Nephron (organoid): Measurements from ENCODE around the gene AHI1.
A peak's percentile ranks its signal among the peaks of the same experiment; 100 is the strongest.

ENCODE experiments used
- H3K27ac Mint-ChIP-seq, 3 experiments: 2 replicates each; pipeline ENCODE4 v1.8.0; 2020; ENCODE audit warnings: mixed read lengths in 3 of 3, mild to moderate bottlenecking in 2 of 3, moderate library complexity in 1 of 3
- H3K27me3 Mint-ChIP-seq: 2 replicates; pipeline ENCODE4 v1.8.0; 2021; ENCODE audit warnings: low read depth, mild to moderate bottlenecking, moderate library complexity, mixed read lengths
- H3K36me3 Mint-ChIP-seq: 2 replicates; pipeline ENCODE4 v1.8.0; 2020; ENCODE audit warnings: low read depth, mixed read lengths
- H3K4me1 Mint-ChIP-seq: 2 replicates; pipeline ENCODE4 v1.8.0; 2020; ENCODE audit warnings: mixed read lengths
- H3K4me3 Mint-ChIP-seq, 3 experiments: 2 replicates each; pipeline ENCODE4 v1.8.0; 2020; ENCODE audit warnings: mild to moderate bottlenecking in 3 of 3, mixed read lengths in 3 of 3, moderate library complexity in 2 of 3
- H3K9me3 Mint-ChIP-seq: 2 replicates; pipeline ENCODE4 v1.8.0; 2020; ENCODE audit warnings: mixed read lengths
- CTCF ChIP-seq, 3 experiments: fragments of 200-600 bp; sonication (generic); IDR thresholded peaks; one replicate each; pipeline ENCODE4 v1.5.0; 2021; ENCODE audit warnings: antibody characterized with exemption in 3 of 3; ENCODE audit not compliant: unreplicated experiment in 3 of 3

AHI1 gene

GRCh38 chr6:135519348-135519747 is 21.8 kb upstream of the AHI1 start:
- peaks cover 14% of the 10 kb centered on the region for H3K36me3 Mint-ChIP-seq
- no peak overlapping the region for H3K27ac Mint-ChIP-seq
- peaks cover 18% of the 10 kb centered on the region for H3K9me3 Mint-ChIP-seq
- no peak overlapping the region for H3K4me3 Mint-ChIP-seq
- peaks cover 22% of the 10 kb centered on the region for H3K4me1 Mint-ChIP-seq
- no peak for TF ChIP-seq CTCF (IDR thresholded peaks at IDR 0.05; ENCODE audit: unreplicated experiment in 3 of 3)
- no peaks in the 10 kb centered on the region for H3K27me3 Mint-ChIP-seq

- Mint-ChIP-seq H3K9me3 (peaks cover 22% of the 10 kb centered on the region), H3K4me1 (peaks cover 13% of the 10 kb centered on the region), H3K4me3 (no peak overlapping the region), H3K27ac (no peak overlapping the region), H3K36me3 (peaks cover 14% of the 10 kb centered on the region), H3K27me3 (no peaks in the 10 kb centered on the region)
- TF ChIP-seq CTCF (IDR thresholded peaks at IDR 0.05; ENCODE audit: unreplicated experiment in 3 of 3): no peak
Measured at GRCh38 chr6:135517527-135517926, 20.0 kb upstream of the AHI1 start.

GRCh38 chr6:135514706-135515105 is 17.2 kb upstream of the AHI1 start:
- TF ChIP-seq CTCF (IDR thresholded peaks at IDR 0.05; ENCODE audit: unreplicated experiment in 3 of 3): no peak
- Mint-ChIP-seq H3K4me3 (no peak overlapping the region), H3K4me1 (peaks cover 4% of the 10 kb centered on the region), H3K27ac (peak overlapping the region in 1 of 3 experiments; percentile 48), H3K27me3 (no peaks in the 10 kb centered on the region), H3K36me3 (peaks cover 14% of the 10 kb centered on the region), H3K9me3 (peaks cover 27% of the 10 kb centered on the region)

- Mint-ChIP-seq H3K27ac (peak overlapping the region in 2 of 3 experiments; percentile 4 to 45), H3K36me3 (no peaks in the 10 kb centered on the region), H3K4me1 (peaks cover 18% of the 10 kb centered on the region), H3K4me3 (no peak overlapping the region), H3K9me3 (no peaks in the 10 kb centered on the region), H3K27me3 (no peaks in the 10 kb centered on the region)
- TF ChIP-seq CTCF (IDR thresholded peaks at IDR 0.05; ENCODE audit: unreplicated experiment in 3 of 3): peak; percentile 53 to 69 (median 57)
Measured at GRCh38 chr6:135506270-135506997, 8.9 kb upstream of the AHI1 start.

- H3K9me3 Mint-ChIP-seq: no peaks in the 10 kb centered on the region
- H3K36me3 Mint-ChIP-seq: no peaks in the 10 kb centered on the region
- no peak overlapping the region for H3K4me3 Mint-ChIP-seq
- peak overlapping the region; percentile 4 to 25 (median 6) for H3K27ac Mint-ChIP-seq
- no peaks in the 10 kb centered on the region for H3K27me3 Mint-ChIP-seq
- peaks cover 18% of the 10 kb centered on the region for H3K4me1 Mint-ChIP-seq
- TF ChIP-seq CTCF (IDR thresholded peaks at IDR 0.05; ENCODE audit: unreplicated experiment in 3 of 3): no peak
Measured at GRCh38 chr6:135505648-135506047, 8.1 kb upstream of the AHI1 start.

- Mint-ChIP-seq H3K27me3 (no peaks in the 10 kb centered on the region), H3K27ac (peak overlapping the region in 2 of 3 experiments; percentile 4 to 25), H3K4me1 (peaks cover 18% of the 10 kb centered on the region), H3K36me3 (no peaks in the 10 kb centered on the region), H3K4me3 (no peak overlapping the region), H3K9me3 (no peaks in the 10 kb centered on the region)
- no peak for TF ChIP-seq CTCF (IDR thresholded peaks at IDR 0.05; ENCODE audit: unreplicated experiment in 3 of 3)
Measured at GRCh38 chr6:135505222-135505621, 7.7 kb upstream of the AHI1 start.
